Trophoblast cell (in vitro differentiated cells and primary cell): ENCODE data around the gene ASAH2.
A peak's percentile ranks its signal among the peaks of the same experiment; 100 is the strongest.

Experiments
- DNase-seq, 2 donors: peaks; one replicate each; pipeline ENCODE4 v3.0.0-alpha.2; 2016
- H2AFZ ChIP-seq: 2 replicates; pipeline ENCODE4 v1.6.1; 2013; ENCODE audit warnings: low read length, moderate library complexity, mild to moderate bottlenecking; ENCODE audit not compliant: insufficient read depth, poor library complexity
- H2AK5ac ChIP-seq: 2 replicates; pipeline ENCODE4 v1.6.1; 2013; ENCODE audit warnings: mild to moderate bottlenecking, low read length
- H2BK120ac ChIP-seq: 2 replicates; pipeline ENCODE4 v1.6.1; 2013; ENCODE audit warnings: low read length, mild to moderate bottlenecking, moderate library complexity; ENCODE audit not compliant: insufficient read depth, poor library complexity
- H2BK12ac ChIP-seq: 2 replicates; pipeline ENCODE4 v1.6.1; 2013; ENCODE audit warnings: mild to moderate bottlenecking, low read length, moderate library complexity
- H2BK5ac ChIP-seq: 2 replicates; pipeline ENCODE4 v1.6.1; 2013; ENCODE audit warnings: low read length, low read depth, moderate library complexity, mild to moderate bottlenecking; ENCODE audit not compliant: poor library complexity
- H3K14ac ChIP-seq: 2 replicates; pipeline ENCODE4 v1.6.1; 2013; ENCODE audit warnings: mild to moderate bottlenecking, low read length
- H3K18ac ChIP-seq: 2 replicates; pipeline ENCODE4 v1.6.1; 2013; ENCODE audit warnings: mild to moderate bottlenecking, low read length
- H3K23ac ChIP-seq: 2 replicates; pipeline ENCODE4 v1.6.1; 2013; ENCODE audit warnings: low read length
- H3K27ac ChIP-seq: 2 replicates; pipeline ENCODE4 v1.5.1; 2013; ENCODE audit warnings: low read depth, mild to moderate bottlenecking, inconsistent platforms, low read length, moderate library complexity
- H3K27me3 ChIP-seq: 2 replicates; pipeline ENCODE4 v1.6.1; 2013; ENCODE audit warnings: inconsistent platforms, mild to moderate bottlenecking, low read length, moderate library complexity; ENCODE audit not compliant: insufficient read depth
- H3K36me3 ChIP-seq, 2 experiments: 1 replicate in 1 of 2; 2 replicates in 1 of 2; pipeline ENCODE4 v1.6.1; 2013; ENCODE audit warnings: low read length in 2 of 2, mild to moderate bottlenecking in 2 of 2, moderate library complexity in 1 of 2; ENCODE audit not compliant: insufficient read depth in 2 of 2, control insufficient read depth in 1 of 2
- H3K4ac ChIP-seq: 2 replicates; pipeline ENCODE4 v1.6.1; 2013; ENCODE audit warnings: low read depth, mild to moderate bottlenecking, low read length, moderate library complexity
- H3K4me1 ChIP-seq, 2 experiments: 1 replicate in 1 of 2; 2 replicates in 1 of 2; pipeline ENCODE4 v1.6.1; 2013; ENCODE audit warnings: low read length in 2 of 2, mild to moderate bottlenecking in 2 of 2, moderate library complexity in 1 of 2; ENCODE audit not compliant: insufficient read depth in 2 of 2, control insufficient read depth in 1 of 2
- H3K4me2 ChIP-seq: 2 replicates; pipeline ENCODE4 v1.6.1; 2013; ENCODE audit warnings: inconsistent platforms, mild to moderate bottlenecking, low read length, moderate library complexity
- H3K4me3 ChIP-seq: 2 replicates; pipeline ENCODE4 v1.5.1; 2013; ENCODE audit warnings: mild to moderate bottlenecking, low read depth, low read length, inconsistent platforms
- H3K79me1 ChIP-seq: one replicate; pipeline ENCODE4 v1.6.1; 2013; ENCODE audit warnings: low read length
- H3K79me2 ChIP-seq: 2 replicates; pipeline ENCODE4 v1.6.1; 2013; ENCODE audit warnings: low read length, mild to moderate bottlenecking; ENCODE audit not compliant: control insufficient read depth, insufficient read depth, poor library complexity
- H3K9ac ChIP-seq: 2 replicates; pipeline ENCODE4 v1.6.1; 2013; ENCODE audit warnings: mild to moderate bottlenecking, low read length
- H3K9me3 ChIP-seq: 2 replicates; pipeline ENCODE4 v1.6.1; 2013; ENCODE audit warnings: low read depth, mild to moderate bottlenecking, control low read depth, inconsistent platforms, low read length; ENCODE audit not compliant: insufficient read depth
- H4K12ac ChIP-seq: 2 replicates; pipeline ENCODE4 v1.6.1; 2013; ENCODE audit warnings: low read depth, mild to moderate bottlenecking, low read length, moderate library complexity
- H4K8ac ChIP-seq: 2 replicates; pipeline ENCODE4 v1.6.1; 2013; ENCODE audit warnings: low read depth, mild to moderate bottlenecking, low read length, moderate library complexity
- H4K91ac ChIP-seq: one replicate; pipeline ENCODE4 v1.6.1; 2013; ENCODE audit warnings: low read depth, mild to moderate bottlenecking, low read length, moderate library complexity
- WGBS: extraction: QIAGEN DNeasy Blood & Tissue Kit; methylation state at CpG from one replicate; pipeline ENCODE4 v1.1.7; 2013; ENCODE audit warnings: missing lambda C conversion rate; ENCODE audit not compliant: insufficient read length, insufficient coverage; ENCODE audit errors: extremely low coverage; 5-methylcytosine and 5-hydroxymethylcytosine counted together

Gene ASAH2

DNA sequence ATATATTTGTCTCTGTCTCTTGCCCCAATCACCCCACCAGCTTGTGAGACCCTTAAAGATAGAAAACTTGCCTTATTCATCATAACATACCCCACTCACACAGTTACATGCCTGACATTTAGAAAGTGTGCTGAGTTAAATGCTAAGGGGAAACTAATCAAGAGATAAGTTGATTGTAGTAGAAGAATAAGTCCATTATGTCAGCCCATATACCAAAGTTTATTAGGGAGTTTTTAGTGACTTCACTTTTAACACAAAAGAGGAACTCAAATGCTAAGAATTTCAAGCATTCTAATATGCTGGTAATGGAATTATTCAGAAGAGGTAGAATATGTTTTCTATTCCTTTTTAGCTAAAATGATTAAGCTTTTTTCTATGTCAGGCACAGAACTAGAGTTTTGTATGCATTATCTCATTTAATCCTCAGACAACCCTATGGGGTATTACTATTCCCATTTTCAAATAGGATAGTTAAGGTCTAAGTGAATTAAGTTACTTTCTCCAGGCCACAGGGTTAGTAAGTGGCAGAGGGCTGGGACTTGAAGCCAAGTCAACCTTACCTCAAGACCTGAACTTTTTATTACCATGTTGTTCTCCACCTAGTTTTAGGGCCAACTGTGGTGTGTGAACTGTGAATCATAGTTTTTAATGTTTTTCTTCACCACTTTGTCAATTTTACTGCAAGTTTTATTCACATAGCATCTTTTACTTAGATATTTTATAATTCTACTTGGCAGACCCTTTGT, 19.6 kb downstream of the ASAH2 start:
- Histone ChIP-seq H3K79me2 (no peaks in the 10 kb centered on the region), H3K27ac (no peak overlapping the region), H3K9ac (no peak overlapping the region), H2BK120ac (no peak overlapping the region), H3K4me3 (no peak overlapping the region), H3K14ac (no peak overlapping the region), H3K23ac (no peak overlapping the region), H2BK5ac (no peak overlapping the region), H3K79me1 (no peaks in the 10 kb centered on the region), H3K4me2 (no peak overlapping the region), H4K91ac (no peak overlapping the region), H3K4me1 (no peaks in the 10 kb centered on the region), H3K36me3 (no peaks in the 10 kb centered on the region), H3K4ac (no peak overlapping the region), H3K18ac (no peak overlapping the region), H2AFZ (no peak overlapping the region), H3K9me3 (no peaks in the 10 kb centered on the region), H2BK12ac (no peak overlapping the region), H4K8ac (no peak overlapping the region), H4K12ac (no peak overlapping the region), H3K27me3 (no peaks in the 10 kb centered on the region), H2AK5ac (no peak overlapping the region)
- DNase-seq, result peak in 1 of 2 donors; percentile 54

- H4K91ac ChIP-seq, result no peak overlapping the region
- H2BK5ac ChIP-seq, result no peak overlapping the region
- no peak overlapping the region for H4K8ac ChIP-seq
- no peaks in the 10 kb centered on the region for H3K79me1 ChIP-seq
- no CpG with 5 or more reads among the region's 1 CpG for WGBS
- no peak overlapping the region for H3K14ac ChIP-seq
- no peak overlapping the region for H2BK120ac ChIP-seq
- no peaks in the 10 kb centered on the region for H3K79me2 ChIP-seq
- no peak overlapping the region for H3K9ac ChIP-seq
- no peaks in the 10 kb centered on the region for H3K9me3 ChIP-seq
- no peaks in the 10 kb centered on the region for H3K36me3 ChIP-seq
- H3K23ac ChIP-seq, result no peak overlapping the region
- no peaks in the 10 kb centered on the region for H3K4me1 ChIP-seq
- no peak overlapping the region for H2AK5ac ChIP-seq
- H4K12ac ChIP-seq, result no peak overlapping the region
- H3K27me3 ChIP-seq, result no peaks in the 10 kb centered on the region
- no peak overlapping the region for H2AFZ ChIP-seq
- H3K4me2 ChIP-seq, result no peak overlapping the region
- H2BK12ac ChIP-seq, result no peak overlapping the region
- no peak overlapping the region for H3K27ac ChIP-seq
- no peak overlapping the region for H3K18ac ChIP-seq
- no peak overlapping the region for H3K4ac ChIP-seq
- no peak for DNase-seq
- no peak overlapping the region for H3K4me3 ChIP-seq
Observed at GRCh38 chr10:50229460-50229859, 21.9 kb downstream of the ASAH2 start.

DNA sequence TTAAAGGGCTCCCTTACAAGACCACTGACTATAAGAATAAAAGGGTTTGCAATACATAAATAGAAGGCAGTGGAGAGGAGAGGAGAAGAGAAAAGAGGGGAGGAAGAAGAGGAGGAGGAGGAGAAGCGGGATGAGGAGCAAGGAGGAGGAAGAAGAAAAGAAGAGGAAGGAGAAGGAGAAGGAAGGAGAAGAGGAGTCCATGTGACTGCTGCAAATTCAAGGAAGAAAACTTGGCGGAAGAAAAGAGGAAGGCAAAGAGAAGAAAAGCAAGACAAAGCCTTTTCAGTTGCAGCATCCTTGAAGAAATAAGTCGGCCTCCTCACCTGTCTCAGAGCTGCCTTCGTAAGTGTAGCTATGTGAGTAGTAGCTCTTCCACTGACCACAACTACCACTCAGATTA, 22.6 kb downstream of the ASAH2 start:
- Histone ChIP-seq H3K18ac (no peak overlapping the region), H4K91ac (no peak overlapping the region), H3K14ac (no peak overlapping the region), H3K27ac (no peak overlapping the region), H2AFZ (no peak overlapping the region), H2BK12ac (no peak overlapping the region), H3K4me2 (no peak overlapping the region), H3K9ac (no peak overlapping the region), H2BK120ac (no peak overlapping the region), H3K79me2 (no peaks in the 10 kb centered on the region), H3K4me1 (no peaks in the 10 kb centered on the region), H3K4ac (no peak overlapping the region), H3K27me3 (no peaks in the 10 kb centered on the region), H3K4me3 (no peak overlapping the region), H3K23ac (no peak overlapping the region), H3K9me3 (no peaks in the 10 kb centered on the region), H3K79me1 (no peaks in the 10 kb centered on the region), H4K8ac (no peak overlapping the region), H2BK5ac (no peak overlapping the region), H4K12ac (no peak overlapping the region), H2AK5ac (no peak overlapping the region), H3K36me3 (no peaks in the 10 kb centered on the region)
- no peak for DNase-seq
- no CpG with 5 or more reads among the region's 4 CpGs for WGBS

DNA sequence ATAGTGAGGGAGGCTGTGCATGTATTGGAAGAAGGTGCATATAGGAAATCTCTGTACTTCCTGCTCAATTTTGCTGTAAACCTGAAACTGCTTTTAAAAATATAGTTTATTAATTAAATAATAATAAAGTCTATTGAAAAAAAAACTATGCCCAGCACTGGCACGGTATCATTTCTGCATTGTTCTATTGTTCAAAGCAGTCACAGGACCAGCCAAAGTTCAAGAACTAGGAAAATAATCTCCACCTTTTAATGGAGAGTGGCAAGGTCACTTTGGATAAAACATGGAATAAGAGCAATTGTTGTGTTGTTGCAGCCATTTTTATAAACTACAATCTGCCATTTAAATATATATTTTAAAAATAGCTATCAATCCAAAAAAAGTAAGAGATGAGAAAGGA, 24.7 kb downstream of the ASAH2 start:
- H3K23ac ChIP-seq, result no peak overlapping the region
- H2BK5ac ChIP-seq, result no peak overlapping the region
- H3K27ac ChIP-seq, result no peak overlapping the region
- no peaks in the 10 kb centered on the region for H3K27me3 ChIP-seq
- H3K79me1 ChIP-seq, result no peaks in the 10 kb centered on the region
- H3K4me1 ChIP-seq, result no peaks in the 10 kb centered on the region
- H2BK120ac ChIP-seq, result no peak overlapping the region
- WGBS, result no CpG with 5 or more reads among the region's 1 CpG
- no peak overlapping the region for H2BK12ac ChIP-seq
- no peak overlapping the region for H3K4me2 ChIP-seq
- no peaks in the 10 kb centered on the region for H3K79me2 ChIP-seq
- H3K9ac ChIP-seq, result no peak overlapping the region
- H3K36me3 ChIP-seq, result no peaks in the 10 kb centered on the region
- H2AK5ac ChIP-seq, result no peak overlapping the region
- DNase-seq, result no peak
- H3K4me3 ChIP-seq, result no peak overlapping the region
- H3K18ac ChIP-seq, result no peak overlapping the region
- no peaks in the 10 kb centered on the region for H3K9me3 ChIP-seq
- no peak overlapping the region for H2AFZ ChIP-seq
- H3K14ac ChIP-seq, result no peak overlapping the region
- no peak overlapping the region for H4K8ac ChIP-seq
- H3K4ac ChIP-seq, result no peak overlapping the region
- H4K91ac ChIP-seq, result no peak overlapping the region
- H4K12ac ChIP-seq, result no peak overlapping the region
